DOHH2 (cell line): Measurements from ENCODE around the gene B9D2.

ENCODE experiments used
- H3F3A ChIP-seq: fragments of 200-600 bp; sonication (generic), shearing (Covaris generic); 2 replicates; pipeline ENCODE4 v1.6.0; 2016; ENCODE audit warnings: antibody characterized with exemption, mild to moderate bottlenecking; ENCODE audit not compliant: control insufficient read depth, insufficient read depth
- H3K27ac ChIP-seq: fragments of 200-600 bp; sonication (generic); 2 replicates; pipeline ENCODE4 v1.5.1; 2014; ENCODE audit warnings: low read depth, mild to moderate bottlenecking, low read length, moderate library complexity
- H3K27me3 ChIP-seq: fragments of 200-600 bp; sonication (generic); 2 replicates; pipeline ENCODE4 v1.6.1; 2014; ENCODE audit warnings: mild to moderate bottlenecking, low read length, mixed read lengths; ENCODE audit not compliant: control insufficient read depth
- H3K36me3 ChIP-seq: fragments of 200-600 bp; sonication (generic); 2 replicates; pipeline ENCODE4 v1.6.1; 2014; ENCODE audit warnings: mild to moderate bottlenecking, low read length, moderate library complexity, mixed read lengths; ENCODE audit not compliant: control insufficient read depth
- H3K4me1 ChIP-seq: fragments of 200-600 bp; sonication (generic); 2 replicates; pipeline ENCODE4 v1.6.1; 2014; ENCODE audit warnings: mild to moderate bottlenecking, low read length, mixed read lengths; ENCODE audit not compliant: control insufficient read depth
- H3K4me2 ChIP-seq: fragments of 200-600 bp; sonication (generic); 2 replicates; pipeline ENCODE4 v1.6.0; 2014; ENCODE audit warnings: mild to moderate bottlenecking, low read length, moderate library complexity
- H3K4me3 ChIP-seq: fragments of 200-600 bp; sonication (generic); 2 replicates; pipeline ENCODE4 v1.5.1; 2014; ENCODE audit warnings: mild to moderate bottlenecking, low read length, mixed read lengths
- H3K79me2 ChIP-seq: fragments of 200-600 bp; sonication (generic); 2 replicates; pipeline ENCODE4 v1.6.1; 2014; ENCODE audit warnings: mild to moderate bottlenecking, low read length, mixed read lengths; ENCODE audit not compliant: control insufficient read depth
- H3K9me2 ChIP-seq: fragments of 200-600 bp; sonication (generic); replicated peaks from 2 replicates; pipeline ENCODE4 v1.6.1; 2014; ENCODE audit warnings: mild to moderate bottlenecking, low read length, mixed read lengths; ENCODE audit not compliant: control insufficient read depth
- H3K9me3 ChIP-seq: fragments of 200-600 bp; sonication (generic); 2 replicates; pipeline ENCODE4 v1.6.1; 2014; ENCODE audit warnings: antibody characterized with exemption, low read length, mixed read lengths; ENCODE audit not compliant: control insufficient read depth, insufficient read depth
- H4K20me1 ChIP-seq: fragments of 200-600 bp; sonication (generic); 2 replicates; pipeline ENCODE4 v1.6.0; 2014; ENCODE audit warnings: low read depth, mild to moderate bottlenecking, antibody characterized with exemption, low read length, moderate library complexity; ENCODE audit not compliant: control insufficient read depth, insufficient read depth
- EZH2phosphoT487 ChIP-seq: fragments of 200-600 bp; sonication (generic); IDR thresholded peaks from 2 replicates; pipeline ENCODE4 v1.6.1; 2017; ENCODE audit warnings: borderline replicate concordance, mild to moderate bottlenecking, antibody characterized with exemption, low read length, moderate library complexity, mixed read lengths
- TF ChIP-seq, protein P1 (sequence below): fragments of 200-600 bp; sonication (generic); IDR thresholded peaks from one replicate; pipeline ENCODE4 v1.5.1; 2014; ENCODE audit warnings: antibody characterized with exemption, mild to moderate bottlenecking, low read depth, low read length; ENCODE audit not compliant: poor library complexity, severe bottlenecking

Gene B9D2

DNA sequence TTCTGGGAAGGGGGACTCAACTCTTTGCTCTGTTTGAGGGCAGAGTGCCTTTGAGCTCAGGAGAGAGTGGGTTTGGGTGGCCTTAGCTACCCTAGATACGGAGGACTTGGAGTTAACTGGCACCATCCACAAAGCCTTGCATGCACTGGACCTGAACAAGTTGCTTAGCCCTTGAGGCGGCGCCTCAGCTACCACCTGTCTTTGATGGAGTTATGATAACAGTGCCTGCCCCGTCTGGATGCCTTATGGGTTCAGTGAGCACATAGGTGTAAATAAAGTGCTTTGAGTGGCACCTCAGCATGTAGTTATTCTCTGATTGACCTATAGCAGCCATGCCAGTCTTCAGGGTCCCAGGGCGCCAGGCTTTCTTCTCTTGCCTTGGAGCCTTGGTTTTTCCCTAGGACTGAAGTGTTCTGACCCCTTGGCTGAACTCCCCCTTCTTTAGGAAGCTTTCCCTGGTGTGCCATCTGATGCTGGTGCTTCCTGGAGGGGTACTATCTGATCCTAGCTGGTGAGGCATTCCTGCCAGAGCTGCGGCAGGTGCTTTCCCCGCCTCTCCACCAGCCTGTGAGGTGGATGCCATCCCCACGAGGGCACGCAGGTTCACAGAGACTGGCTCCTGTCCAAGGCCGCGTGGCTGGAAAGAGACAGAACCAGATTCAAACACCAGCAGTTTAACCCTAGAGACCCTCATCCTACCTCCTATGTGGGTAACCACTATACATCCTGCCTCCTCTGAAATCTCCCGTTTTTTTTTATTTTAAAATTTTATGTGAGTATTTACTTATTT, 39.4 kb upstream of the B9D2 start:
- Histone ChIP-seq H3K27me3 (no peaks in the 10 kb centered on the region), H3K79me2 (peaks cover 9% of the 10 kb centered on the region), H3F3A (no peaks in the 10 kb centered on the region), H3K4me3 (no peak overlapping the region), H3K4me1 (peaks cover 17% of the 10 kb centered on the region), H3K27ac (no peak overlapping the region), H3K4me2 (no peak overlapping the region), H3K36me3 (no peaks in the 10 kb centered on the region), H3K9me3 (no peaks in the 10 kb centered on the region), H3K9me2 (no peaks in the 10 kb centered on the region), H4K20me1 (no peaks in the 10 kb centered on the region)
- TF ChIP-seq EZH2phosphoT487: no peak
- TF ChIP-seq, protein P1, sequence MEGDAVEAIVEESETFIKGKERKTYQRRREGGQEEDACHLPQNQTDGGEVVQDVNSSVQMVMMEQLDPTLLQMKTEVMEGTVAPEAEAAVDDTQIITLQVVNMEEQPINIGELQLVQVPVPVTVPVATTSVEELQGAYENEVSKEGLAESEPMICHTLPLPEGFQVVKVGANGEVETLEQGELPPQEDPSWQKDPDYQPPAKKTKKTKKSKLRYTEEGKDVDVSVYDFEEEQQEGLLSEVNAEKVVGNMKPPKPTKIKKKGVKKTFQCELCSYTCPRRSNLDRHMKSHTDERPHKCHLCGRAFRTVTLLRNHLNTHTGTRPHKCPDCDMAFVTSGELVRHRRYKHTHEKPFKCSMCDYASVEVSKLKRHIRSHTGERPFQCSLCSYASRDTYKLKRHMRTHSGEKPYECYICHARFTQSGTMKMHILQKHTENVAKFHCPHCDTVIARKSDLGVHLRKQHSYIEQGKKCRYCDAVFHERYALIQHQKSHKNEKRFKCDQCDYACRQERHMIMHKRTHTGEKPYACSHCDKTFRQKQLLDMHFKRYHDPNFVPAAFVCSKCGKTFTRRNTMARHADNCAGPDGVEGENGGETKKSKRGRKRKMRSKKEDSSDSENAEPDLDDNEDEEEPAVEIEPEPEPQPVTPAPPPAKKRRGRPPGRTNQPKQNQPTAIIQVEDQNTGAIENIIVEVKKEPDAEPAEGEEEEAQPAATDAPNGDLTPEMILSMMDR: no peak

DNA sequence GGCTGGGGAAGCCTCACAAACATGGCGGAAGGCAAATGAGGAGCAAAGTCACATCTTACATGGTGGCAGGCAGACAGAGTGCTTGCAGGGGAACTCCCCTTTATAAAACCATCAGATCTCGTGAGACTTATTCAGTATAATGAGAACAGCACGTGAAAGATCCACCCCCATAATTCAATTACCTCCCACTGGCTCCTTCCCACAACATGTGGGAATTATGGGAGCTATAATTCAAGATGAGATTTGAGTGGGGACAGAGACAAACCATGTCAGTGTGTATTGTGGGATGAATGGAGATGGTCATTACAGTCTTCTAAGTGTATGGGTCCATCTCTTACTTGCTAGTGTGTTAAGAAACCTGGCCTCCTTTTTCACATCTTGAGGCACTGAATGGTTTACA, 38.1 kb upstream of the B9D2 start:
- H3K79me2 ChIP-seq: peaks cover 18% of the 10 kb centered on the region
- no peak overlapping the region for H3K27ac ChIP-seq
- no peaks in the 10 kb centered on the region for H3K27me3 ChIP-seq
- peaks cover 10% of the 10 kb centered on the region for H3K4me1 ChIP-seq
- TF ChIP-seq, protein P1: no peak
- TF ChIP-seq EZH2phosphoT487: no peak
- no peaks in the 10 kb centered on the region for H4K20me1 ChIP-seq
- H3K9me2 ChIP-seq: no peaks in the 10 kb centered on the region
- no peak overlapping the region for H3K4me2 ChIP-seq
- peaks cover 4% of the 10 kb centered on the region; the same call in 1 of the 2 replicates for H3K36me3 ChIP-seq
- no peaks in the 10 kb centered on the region for H3K9me3 ChIP-seq
- H3F3A ChIP-seq: no peaks in the 10 kb centered on the region
- no peak overlapping the region for H3K4me3 ChIP-seq

DNA sequence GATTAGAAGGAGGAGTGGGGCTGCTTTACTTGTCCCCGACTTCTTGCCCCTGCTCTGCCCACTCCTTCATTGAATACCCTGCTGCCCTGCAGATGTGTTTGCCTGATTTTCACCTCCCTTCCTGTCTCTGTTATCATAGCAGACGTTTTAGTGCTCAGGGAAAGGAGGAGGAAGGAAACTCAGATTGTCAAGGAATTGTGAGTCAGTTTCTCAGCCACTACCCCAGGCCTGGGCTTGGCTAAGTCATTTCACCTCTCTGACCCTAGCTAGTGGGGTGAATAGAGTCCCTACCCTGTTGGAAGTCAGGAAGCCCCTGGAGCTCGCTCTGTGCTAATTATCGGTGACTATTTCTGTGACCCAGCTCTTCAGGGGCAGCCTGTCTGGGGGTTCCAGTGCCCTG, 37.5 kb upstream of the B9D2 start:
- Histone ChIP-seq H3K4me1 (peaks cover 9% of the 10 kb centered on the region), H3K9me3 (no peaks in the 10 kb centered on the region), H3K36me3 (peaks cover 4% of the 10 kb centered on the region; the same call in 1 of the 2 replicates), H3F3A (no peaks in the 10 kb centered on the region), H3K27ac (no peak overlapping the region), H3K4me2 (no peak overlapping the region), H3K27me3 (no peaks in the 10 kb centered on the region), H3K4me3 (no peak overlapping the region), H3K79me2 (peaks cover 24% of the 10 kb centered on the region), H4K20me1 (no peaks in the 10 kb centered on the region), H3K9me2 (no peaks in the 10 kb centered on the region)
- TF ChIP-seq, protein P1: no peak
- no peak for TF ChIP-seq EZH2phosphoT487
